K562 (cell line): ENCODE results near the gene IGSF23. TPM values are rescaled to one million over a fixed set of nuclear protein-coding genes. Genes with fewer than 3 reads are reported as not detected.
A peak's percentile ranks its signal among the peaks of the same experiment; 100 is the strongest.

ENCODE experiments used
- ATAC-seq: fragments of 200-7000 bp; cut with Tn5 transposase; 3 replicates; pipeline ENCODE4 v1.9.1; 2020; ENCODE audit warnings: moderate library complexity
- BruUV-seq: library from RNA; stranded (reverse); fragments of 400-500 nt; replicated peaks from 2 replicates; lab custom pipeline; 2021; lab: Mats Ljungman, UMichigan
- CTCF ChIA-PET: fragments of 300-600 bp; formaldehyde crosslinking; extraction: SDS; loops from one replicate; lab custom pipeline; 2021; ENCODE audit warnings: low intra/inter-chr PET ratio; lab: Yijun Ruan, JAX
- POLR2A ChIA-PET: fragments of 300-600, 350-650 bp; sonication (Branson Sonifier 250); formaldehyde crosslinking; extraction: SDS; loops from one replicate; lab custom pipeline; 2021; ENCODE audit warnings: antibody characterized with exemption, inconsistent platforms; lab: Yijun Ruan, JAX
- DNase-seq, 4 experiments: peaks; one replicate each; pipeline versions ENCODE4 v3.0.0 to v3.0.0-alpha.2; 2011 to 2018; ENCODE audit warnings: low spot score in 3 of 4, mixed read lengths in 3 of 4; ENCODE audit errors: extremely low read depth in 1 of 4
- FAIRE-seq: peaks from 2 replicates; lab custom pipeline; 2011; peaks lifted over from hg19 to GRCh38; lab: Jason Lieb, UNC
- H2AFZ ChIP-seq: 2 replicates; pipeline ENCODE4 v1.6.0; 2011; ENCODE audit warnings: low read depth, low read length, control low read depth, inconsistent platforms
- H3K27ac ChIP-seq: fragments of 200-600 bp; 3 replicates; pipeline ENCODE4 v1.8.0; 2011; ENCODE audit warnings: low read depth, mild to moderate bottlenecking, control low read depth, inconsistent platforms, low read length, moderate library complexity, mixed read lengths; ENCODE audit errors: extremely low read depth
- H3K27me3 ChIP-seq, 2 experiments: fragments of 300-600 bp in 1 of 2; 2 replicates in 1 of 2; 3 replicates in 1 of 2; pipeline versions ENCODE4 v1.6.0 to v1.8.0; 2011; ENCODE audit warnings: inconsistent platforms in 2 of 2, low read length in 2 of 2, mild to moderate bottlenecking in 1 of 2, mixed read lengths in 1 of 2, moderate library complexity in 1 of 2; ENCODE audit not compliant: control insufficient read depth in 2 of 2, insufficient read depth in 2 of 2
- H3K36me3 ChIP-seq: fragments of 300-600 bp; 3 replicates; pipeline ENCODE4 v1.8.0; 2011; ENCODE audit warnings: mild to moderate bottlenecking, low read length, inconsistent platforms; ENCODE audit not compliant: control insufficient read depth, insufficient read depth
- H3K4me1 ChIP-seq, 2 experiments: fragments of 200-600 bp in 1 of 2; replicated peaks in 1 of 2; 2 replicates in 1 of 2; 3 replicates in 1 of 2; pipeline versions ENCODE4 v1.5.1 to v1.8.0; 2011; ENCODE audit warnings: inconsistent platforms in 2 of 2, low read length in 2 of 2, mild to moderate bottlenecking in 1 of 2, mixed read lengths in 1 of 2, moderate library complexity in 1 of 2; ENCODE audit not compliant: control insufficient read depth in 2 of 2, insufficient read depth in 2 of 2
- H3K4me2 ChIP-seq: 2 replicates; pipeline ENCODE4 v1.6.1; 2011; ENCODE audit warnings: low read length, control low read depth, inconsistent platforms, mixed read lengths; ENCODE audit not compliant: insufficient read depth
- H3K4me3 ChIP-seq: fragments of 200-600 bp; sonication (generic), shearing (Covaris generic); 2 replicates; pipeline ENCODE4 v1.5.1; 2016; ENCODE audit warnings: control low read depth, inconsistent platforms
- H3K79me2 ChIP-seq: fragments of 200-600 bp; 3 replicates; pipeline ENCODE4 v1.8.0; 2011; ENCODE audit warnings: low read length, inconsistent platforms; ENCODE audit not compliant: control insufficient read depth, insufficient read depth
- H3K9ac ChIP-seq, 2 experiments: 2 replicates each; pipeline versions ENCODE4 v1.6.0 to v1.6.1; 2011; ENCODE audit warnings: low read depth in 2 of 2, low read length in 2 of 2, control low read depth in 1 of 2, inconsistent platforms in 1 of 2, mild to moderate bottlenecking in 1 of 2, mixed read lengths in 1 of 2; ENCODE audit not compliant: insufficient read depth in 1 of 2
- H3K9me1 ChIP-seq: one replicate; pipeline ENCODE4 v1.6.0; 2011; ENCODE audit warnings: inconsistent platforms, mild to moderate bottlenecking, low read length, moderate library complexity; ENCODE audit not compliant: control insufficient read depth, insufficient read depth
- H3K9me3 ChIP-seq: replicated peaks from 2 replicates; pipeline ENCODE4 v1.5.1; 2011; ENCODE audit warnings: low read depth, low read length, inconsistent platforms; ENCODE audit not compliant: control insufficient read depth, insufficient read depth
- H4K20me1 ChIP-seq: replicated peaks from 2 replicates; pipeline ENCODE4 v1.6.1; 2011; ENCODE audit warnings: low read length, inconsistent platforms, mixed read lengths; ENCODE audit not compliant: control insufficient read depth, insufficient read depth
- CTBP1 ChIP-seq: fragments of 450-650 bp; IDR thresholded peaks from 2 replicates; pipeline ENCODE4 v1.6.1; 2016; ENCODE audit warnings: borderline replicate concordance
- FOXM1 ChIP-seq, 2 experiments: fragments of 450-650 bp in 1 of 2; sonication (generic) in 1 of 2; formaldehyde crosslinking in 1 of 2; IDR thresholded peaks; 2 replicates each; pipeline versions ENCODE4 v1.6.1 to v1.9.0; 2017 to 2022; ENCODE audit warnings: low read depth in 2 of 2, mild to moderate bottlenecking in 2 of 2, missing genetic modification reagents in 1 of 2, moderate library complexity in 1 of 2
- GTF2A2 ChIP-seq: IDR thresholded peaks from 2 replicates; pipeline ENCODE4 v1.6.1; 2016; ENCODE audit warnings: mild to moderate bottlenecking, missing genetic modification characterization, missing compliant biosample characterization
- ILF3 ChIP-seq: fragments of 450-650 bp; IDR thresholded peaks from 2 replicates; pipeline ENCODE4 v1.6.1; 2018; ENCODE audit warnings: antibody characterized with exemption, mild to moderate bottlenecking, moderate library complexity, borderline replicate concordance
- JUN ChIP-seq, 2 experiments: sonication (generic) in 1 of 2; formaldehyde crosslinking in 1 of 2; IDR thresholded peaks; 2 replicates each; pipeline versions ENCODE4 v1.6.1 to v1.8.0; 2012 to 2022; ENCODE audit warnings: borderline replicate concordance in 2 of 2, mild to moderate bottlenecking in 2 of 2, improper control_type of control experiment in 1 of 2, low read depth in 1 of 2, low read length in 1 of 2, missing genetic modification reagents in 1 of 2
- KLF10 ChIP-seq: fragments of 250-450 bp; sonication (Bioruptor Pico); IDR thresholded peaks from 2 replicates; pipeline ENCODE4 v1.6.1; 2021; ENCODE audit warnings: matching md5 sums
- MBD2 ChIP-seq: sonication (generic); IDR thresholded peaks from 2 replicates; pipeline ENCODE4 v1.6.1; 2016; ENCODE audit warnings: low read depth, borderline replicate concordance
- NFIC ChIP-seq: fragments of 450-650 bp; IDR thresholded peaks from 2 replicates; pipeline ENCODE4 v1.6.1; 2017; ENCODE audit warnings: mild to moderate bottlenecking, inconsistent platforms
- PHF8 ChIP-seq: fragments of 200-600 bp; sonication (generic); IDR thresholded peaks from 2 replicates; pipeline ENCODE4 v1.6.1; 2012; ENCODE audit warnings: mixed run types, mild to moderate bottlenecking, inconsistent platforms, low read length, moderate library complexity, borderline replicate concordance
- RFX1 ChIP-seq: fragments of 450-650 bp; IDR thresholded peaks from 2 replicates; pipeline ENCODE4 v1.6.1; 2016; ENCODE audit warnings: mild to moderate bottlenecking, moderate library complexity
- SMAD1 ChIP-seq: fragments of 150-350 bp; IDR thresholded peaks from 2 replicates; pipeline ENCODE4 v1.6.1; 2014; ENCODE audit warnings: low read length, low read depth; ENCODE audit not compliant: partially characterized antibody
- SPI1 ChIP-seq: IDR thresholded peaks from 2 replicates; pipeline ENCODE4 v1.6.1; 2011; ENCODE audit warnings: low read depth, low read length, control low read depth, borderline replicate concordance
- YY1 ChIP-seq, 3 experiments: IDR thresholded peaks; 2 replicates each; pipeline ENCODE4 v1.6.1; 2011; ENCODE audit warnings: low read length in 2 of 3, mild to moderate bottlenecking in 2 of 3, moderate library complexity in 2 of 3, borderline replicate concordance in 1 of 3, control low read depth in 1 of 3, low read depth in 1 of 3; ENCODE audit not compliant: insufficient read depth in 3 of 3, insufficient replicate concordance in 2 of 3, control insufficient read depth in 1 of 3, insufficient read length in 1 of 3; ENCODE audit errors: extremely low read depth in 1 of 3
- ZNF766 ChIP-seq: fragments of 200-800 bp; sonication (Bioruptor generic); conservative IDR thresholded peaks from 2 replicates; pipeline ENCODE4 v1.6.1; 2016; ENCODE audit warnings: missing genetic modification characterization, missing compliant biosample characterization
- WGBS: fragments of 100-300 bp; shearing (Covaris generic); methylation state at CpG from one replicate; pipeline ENCODE4 v1.1.6; 2016; ENCODE audit warnings: low coverage, mixed read lengths; ENCODE audit not compliant: insufficient coverage; ENCODE audit errors: missing lambda C conversion rate; 5-methylcytosine and 5-hydroxymethylcytosine counted together
- in situ Hi-C: fragments of 300-500 bp; cut with MboI; formaldehyde crosslinking; loops from 4 replicates; pipeline ENCODE4 v1.15.0; 2018; ENCODE audit warnings: inconsistent platforms, mixed read lengths
- intact Hi-C: fragments of 100-400 bp; cut with micrococcal nuclease; formaldehyde crosslinking; loops from 2 replicates; pipeline ENCODE4 v1.14.2; 2022
- polyA plus RNA-seq, 8 experiments: library from polyadenylated mRNA; depleted of rRNA in 4 of 8; stranded (reverse) in 5 of 8; unstranded in 3 of 8; fragments of >200 nt; fragmentation: Nextera tagmentation in 2 of 8; fragmentation: Illumina TruSeq in 1 of 8; extraction: Ambion mirVana in 2 of 8; extraction: Trizol in 1 of 8; gene quantifications; 2 replicates each; pipeline versions ENCODE4 v1.2.1 to v1.2.3, GENCODE V29; 2011 to 2014; ENCODE audit warnings: inconsistent platforms in 1 of 8, missing spikeins in 1 of 8
- total RNA-seq, 7 experiments: library from RNA; depleted of rRNA in 6 of 7; stranded (reverse); fragments of >200 nt in 6 of 7; fragmentation: Illumina TruSeq in 2 of 7; extraction: Trizol in 2 of 7; gene quantifications; 2 replicates each; pipeline versions ENCODE4 v1.2.1 to v1.2.3, GENCODE V29; 2011 to 2021; ENCODE audit warnings: low replicate concordance in 1 of 7
- TF ChIP-seq, protein P1 (sequence below): fragments of 450-650 bp; formaldehyde crosslinking; IDR thresholded peaks from 2 replicates; pipeline ENCODE4 v1.4.0; 2022; ENCODE audit warnings: mild to moderate bottlenecking, moderate library complexity
- TF ChIP-seq, protein P2 (sequence below): fragments of 450-650 bp; formaldehyde crosslinking; conservative IDR thresholded peaks from 2 replicates; pipeline ENCODE4 v1.4.0; 2022; ENCODE audit warnings: mild to moderate bottlenecking, missing genetic modification characterization
- TF ChIP-seq, protein P3 (sequence below): sonication (generic); formaldehyde crosslinking; IDR thresholded peaks from 2 replicates; pipeline ENCODE4 v1.8.0; 2022; ENCODE audit warnings: missing genetic modification reagents, mild to moderate bottlenecking, moderate library complexity, borderline replicate concordance

IGSF23 gene
- total and polyA plus RNA-seq, 9 of the 15 experiments (the other 6 are each of a cell fraction or from before 2014, with no cell fraction given), result not detected

DNA sequence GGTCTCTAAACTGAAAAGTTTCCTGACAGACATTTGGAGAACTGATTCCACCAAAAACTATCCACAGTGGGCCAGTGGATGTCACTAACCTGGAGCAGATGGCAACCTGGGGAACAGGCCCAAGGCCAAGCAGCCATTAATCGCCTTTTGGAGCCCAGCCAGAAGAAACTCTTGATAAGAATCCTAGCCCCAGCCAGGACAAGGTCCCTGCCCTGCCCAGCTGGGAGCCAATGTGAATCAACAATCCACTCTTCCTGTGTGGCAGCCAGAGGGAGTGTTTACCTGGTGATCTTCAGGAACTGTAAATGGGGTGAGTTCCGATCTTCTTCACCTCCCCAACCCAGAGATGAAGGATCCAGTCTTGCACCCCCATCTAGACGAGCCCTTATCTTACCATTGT, 14.5 kb upstream of the IGSF23 start:
- no peak overlapping the region for H2AFZ ChIP-seq
- ChIA-PET CTCF (no interaction called here), POLR2A (no interaction called here)
- TF ChIP-seq ILF3, result no peak
- no peak for TF ChIP-seq GTF2A2 (tag)
- TF ChIP-seq, protein P1, sequence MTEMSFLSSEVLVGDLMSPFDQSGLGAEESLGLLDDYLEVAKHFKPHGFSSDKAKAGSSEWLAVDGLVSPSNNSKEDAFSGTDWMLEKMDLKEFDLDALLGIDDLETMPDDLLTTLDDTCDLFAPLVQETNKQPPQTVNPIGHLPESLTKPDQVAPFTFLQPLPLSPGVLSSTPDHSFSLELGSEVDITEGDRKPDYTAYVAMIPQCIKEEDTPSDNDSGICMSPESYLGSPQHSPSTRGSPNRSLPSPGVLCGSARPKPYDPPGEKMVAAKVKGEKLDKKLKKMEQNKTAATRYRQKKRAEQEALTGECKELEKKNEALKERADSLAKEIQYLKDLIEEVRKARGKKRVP (CRISPR knock-in tag), result no peak
- no peak for TF ChIP-seq JUN (IDR thresholded peaks at IDR 0.05; ENCODE audit: borderline replicate concordance, low read depth, low read length)
- no peak for TF ChIP-seq JUN (CRISPR knock-in tag; IDR thresholded peaks at IDR 0.05; ENCODE audit: borderline replicate concordance)
- no peak for TF ChIP-seq SPI1
- TF ChIP-seq MBD2, result no peak
- TF ChIP-seq SMAD1, result no peak
- TF ChIP-seq CTBP1, result peak; percentile 55; the same call in 1 of the 2 replicates
- TF ChIP-seq KLF10 (CRISPR knock-in tag), result no peak
- no peak for TF ChIP-seq RFX1
- TF ChIP-seq YY1 (IDR thresholded peaks at IDR 0.05; ENCODE audit: borderline replicate concordance in 1 of 3, control insufficient read depth in 1 of 3, extremely low read depth in 1 of 3, insufficient read depth in 3 of 3, insufficient read length in 1 of 3, insufficient replicate concordance in 2 of 3, low read depth in 1 of 3, low read length in 2 of 3), result peak in 1 of 3 experiments; percentile 20
- TF ChIP-seq FOXM1 (IDR thresholded peaks at IDR 0.05; ENCODE audit: low read depth), result no peak
- no peak for TF ChIP-seq FOXM1 (CRISPR knock-in tag; IDR thresholded peaks at IDR 0.05; ENCODE audit: low read depth)
- TF ChIP-seq, protein P2, sequence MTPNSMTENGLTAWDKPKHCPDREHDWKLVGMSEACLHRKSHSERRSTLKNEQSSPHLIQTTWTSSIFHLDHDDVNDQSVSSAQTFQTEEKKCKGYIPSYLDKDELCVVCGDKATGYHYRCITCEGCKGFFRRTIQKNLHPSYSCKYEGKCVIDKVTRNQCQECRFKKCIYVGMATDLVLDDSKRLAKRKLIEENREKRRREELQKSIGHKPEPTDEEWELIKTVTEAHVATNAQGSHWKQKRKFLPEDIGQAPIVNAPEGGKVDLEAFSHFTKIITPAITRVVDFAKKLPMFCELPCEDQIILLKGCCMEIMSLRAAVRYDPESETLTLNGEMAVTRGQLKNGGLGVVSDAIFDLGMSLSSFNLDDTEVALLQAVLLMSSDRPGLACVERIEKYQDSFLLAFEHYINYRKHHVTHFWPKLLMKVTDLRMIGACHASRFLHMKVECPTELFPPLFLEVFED (CRISPR knock-in tag), result no peak
- 0 out of 2 replicates have a peak, but pooled peaks have one; percentile 20 for TF ChIP-seq ZNF766
- TF ChIP-seq, protein P3, sequence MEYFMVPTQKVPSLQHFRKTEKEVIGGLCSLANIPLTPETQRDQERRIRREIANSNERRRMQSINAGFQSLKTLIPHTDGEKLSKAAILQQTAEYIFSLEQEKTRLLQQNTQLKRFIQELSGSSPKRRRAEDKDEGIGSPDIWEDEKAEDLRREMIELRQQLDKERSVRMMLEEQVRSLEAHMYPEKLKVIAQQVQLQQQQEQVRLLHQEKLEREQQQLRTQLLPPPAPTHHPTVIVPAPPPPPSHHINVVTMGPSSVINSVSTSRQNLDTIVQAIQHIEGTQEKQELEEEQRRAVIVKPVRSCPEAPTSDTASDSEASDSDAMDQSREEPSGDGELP (CRISPR knock-in tag), result peak; percentile 52; the same call in 1 of the 2 replicates
- TF ChIP-seq NFIC, result peak; percentile 80
- no peak for TF ChIP-seq PHF8
- DNase-seq (peak in 1 of 4 experiments; percentile 27), ATAC-seq (peak; percentile 50), FAIRE-seq (no peak)
- no peaks in the 10 kb centered on the region for H3K9me3 ChIP-seq
- H3K4me2 ChIP-seq, result no peak overlapping the region
- H4K20me1 ChIP-seq, result no peaks in the 10 kb centered on the region; the same call in 1 of the 2 replicates
- in situ Hi-C loops, result no loop called here
- no peak overlapping the region for H3K27ac ChIP-seq
- H3K79me2 ChIP-seq, result no peaks in the 10 kb centered on the region
- no peaks in the 10 kb centered on the region for H3K36me3 ChIP-seq
- H3K4me1 ChIP-seq, result peaks cover 5 to 8% of the 10 kb centered on the region in 2 experiments; a peak in 4 of 5 replicates
- WGBS, result 7% methylated on average over 3 of the region's 3 CpGs
- H3K9ac ChIP-seq, result no peak overlapping the region
- BruUV-seq, result no TSS peak
- intact Hi-C loops, result no loop called here
- H3K9me1 ChIP-seq, result no peaks in the 10 kb centered on the region
- peaks cover 2 to 6% of the 10 kb centered on the region in 2 experiments; a peak in 4 of 5 replicates for H3K27me3 ChIP-seq
- H3K4me3 ChIP-seq, result no peak overlapping the region
